IPS-11a (cell line): Measurements from ENCODE around the gene THAP8.
"Not testable (repeated sequence)": the region's sequence is repeated elsewhere in the genome, so short reads cannot be mapped to it uniquely, and the experiment has no call there.

Experiments
- H3K4me3 ChIP-seq: one replicate; pipeline ENCODE4 v1.5.1; 2013; ENCODE audit warnings: low read depth, low read length, control low read depth

THAP8 gene

DNA sequence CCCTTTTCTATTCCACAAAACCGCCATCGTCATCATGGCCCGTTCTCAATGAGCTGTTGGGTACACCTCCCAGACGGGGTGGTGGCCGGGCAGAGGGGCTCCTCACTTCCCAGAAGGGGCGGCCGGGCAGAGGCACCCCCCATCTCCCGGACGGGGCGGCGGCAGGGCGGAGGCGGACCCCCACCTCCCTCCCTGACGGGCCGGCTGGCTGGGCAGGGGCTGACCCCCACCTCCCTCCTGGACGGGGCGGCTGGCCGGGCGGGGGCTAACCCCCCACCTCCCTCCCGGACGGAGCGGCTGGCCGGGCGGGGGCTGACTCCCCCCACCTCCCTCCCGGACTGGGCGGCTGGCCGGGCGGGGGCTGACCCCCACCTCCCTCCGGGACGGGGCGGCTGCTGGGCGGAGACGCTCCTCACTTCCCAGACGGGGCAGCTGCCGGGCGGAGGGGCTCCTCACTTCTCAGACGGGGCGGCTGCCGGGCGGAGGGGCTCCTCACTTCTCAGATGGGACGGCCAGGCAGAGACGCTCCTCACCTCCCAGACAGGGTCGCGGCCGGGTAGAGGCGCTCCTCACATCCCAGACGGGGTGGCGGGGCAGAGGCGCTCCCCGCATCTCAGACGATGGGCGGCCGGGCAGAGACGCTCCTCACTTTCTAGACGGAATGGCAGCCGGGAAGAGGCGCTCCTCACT lies 14.9 kb upstream of the THAP8 start:
- H3K4me3 ChIP-seq: not testable (repeated sequence)

DNA sequence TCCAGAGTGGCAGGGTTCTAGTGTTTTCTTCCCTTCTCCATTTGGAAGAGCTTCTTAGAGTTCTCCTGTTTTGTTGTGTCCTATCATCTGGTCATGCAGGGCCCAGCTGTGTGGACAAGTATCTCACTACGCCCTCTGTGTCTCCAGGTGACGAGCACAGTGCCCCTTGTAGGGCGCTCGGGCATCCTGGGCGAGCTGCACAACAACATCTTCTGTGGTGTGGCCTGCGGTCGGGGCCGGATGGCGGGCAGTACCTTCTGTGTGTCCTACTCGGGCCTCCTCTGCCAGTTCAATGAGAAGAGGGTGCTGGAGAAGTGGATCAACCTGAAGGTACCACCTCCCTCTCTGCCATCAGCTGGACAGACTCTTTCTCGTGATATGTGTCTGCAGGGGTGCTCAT lies 13.6 kb upstream of the THAP8 start:
- H3K4me3 ChIP-seq: no peak overlapping the region

DNA sequence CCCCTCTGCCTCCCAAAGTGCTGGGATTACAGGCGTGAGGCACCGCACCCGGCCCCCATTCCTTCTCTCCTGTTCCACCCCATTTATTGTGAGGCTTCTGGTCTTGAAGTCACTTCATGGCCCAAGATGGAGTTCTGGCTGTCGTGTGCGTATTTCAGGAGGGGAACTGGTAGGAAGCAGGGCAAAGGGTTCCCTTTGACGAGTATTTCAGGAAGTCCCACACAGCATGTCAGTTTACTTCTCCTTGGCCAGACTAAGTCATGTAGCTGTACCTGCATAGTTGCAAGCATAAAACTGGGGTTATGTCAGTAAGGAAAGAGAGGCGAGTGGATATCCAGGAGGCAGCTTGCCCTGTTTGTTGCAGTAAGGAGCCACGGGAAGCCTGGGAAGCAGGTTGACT lies 10.7 kb upstream of the THAP8 start:
- no peak overlapping the region for H3K4me3 ChIP-seq

DNA sequence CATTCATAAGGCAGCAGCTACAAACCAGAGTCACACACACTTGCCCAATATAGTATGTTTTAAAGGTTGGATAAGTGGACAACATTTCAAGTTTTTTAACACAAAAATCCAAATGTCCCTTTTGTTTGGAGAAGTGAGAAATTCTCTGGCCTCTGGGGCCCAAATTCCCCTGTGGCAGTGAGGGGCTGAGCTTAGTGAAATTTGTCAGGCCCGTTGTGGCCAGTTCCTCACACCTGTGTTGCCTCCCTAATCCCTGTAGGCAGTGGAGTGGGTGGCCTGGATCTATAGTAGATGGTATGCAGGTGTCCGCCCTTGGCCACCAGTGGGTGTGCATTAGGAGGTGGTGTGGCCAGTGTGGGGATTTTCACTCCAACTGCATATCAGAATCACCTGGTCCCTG lies 7.3 kb upstream of the THAP8 start:
- H3K4me3 ChIP-seq: no peak overlapping the region

DNA sequence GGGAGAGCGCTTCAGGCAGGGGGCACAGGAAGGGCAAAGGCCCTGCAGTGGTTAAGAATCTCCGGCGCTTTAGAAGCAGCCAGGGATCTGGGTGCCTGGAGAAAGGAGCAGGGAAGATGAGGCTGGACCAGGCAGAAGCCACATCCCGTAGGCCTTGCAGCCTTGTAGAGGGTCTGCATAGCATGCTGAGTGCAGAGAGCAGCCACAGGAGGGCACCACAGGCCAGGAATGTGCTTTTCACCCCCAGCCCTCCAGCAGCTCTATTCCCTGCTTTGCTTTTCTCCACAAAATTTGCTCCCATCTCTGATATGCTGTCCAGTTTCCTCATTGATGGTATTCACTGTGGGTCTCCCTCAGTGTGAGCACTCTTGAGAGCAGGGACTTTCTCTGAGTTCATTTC lies 6.3 kb upstream of the THAP8 start:
- H3K4me3 ChIP-seq: no peak overlapping the region

DNA sequence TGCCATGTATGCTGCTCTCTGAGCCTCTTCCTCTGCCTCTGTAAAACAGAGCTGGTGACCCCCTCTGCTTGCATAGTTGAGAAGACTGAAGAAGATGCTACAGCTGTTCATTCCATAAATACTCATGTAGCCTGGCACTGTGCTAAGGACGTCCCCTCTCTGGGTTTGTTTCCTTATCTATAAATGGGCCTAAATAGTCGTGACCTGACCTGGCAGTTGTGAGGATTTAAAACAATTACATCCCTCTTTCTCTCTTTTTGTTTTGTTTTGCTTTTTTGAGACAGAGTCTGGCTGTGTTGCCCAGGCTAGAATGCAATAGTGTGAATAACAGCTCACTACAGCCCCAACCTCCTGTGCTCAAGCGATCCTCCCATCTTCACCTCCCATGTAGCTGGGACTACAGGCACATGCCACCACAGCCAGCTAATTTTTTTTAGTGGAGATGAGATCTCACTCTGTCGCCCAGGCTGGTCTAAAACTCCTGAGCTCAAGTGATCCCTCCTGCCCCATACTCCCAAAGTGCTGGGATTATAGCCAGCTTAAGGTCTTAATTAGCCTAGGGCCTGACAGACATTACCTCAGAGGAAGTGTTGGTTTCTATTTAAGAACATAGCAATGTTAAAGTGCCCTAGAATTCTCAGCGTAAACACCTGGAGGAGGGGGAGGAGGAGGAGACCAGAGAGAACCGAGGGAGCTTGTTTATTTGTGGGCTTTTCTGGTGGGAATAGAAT lies 5.3 kb upstream of the THAP8 start:
- no peak overlapping the region for H3K4me3 ChIP-seq

DNA sequence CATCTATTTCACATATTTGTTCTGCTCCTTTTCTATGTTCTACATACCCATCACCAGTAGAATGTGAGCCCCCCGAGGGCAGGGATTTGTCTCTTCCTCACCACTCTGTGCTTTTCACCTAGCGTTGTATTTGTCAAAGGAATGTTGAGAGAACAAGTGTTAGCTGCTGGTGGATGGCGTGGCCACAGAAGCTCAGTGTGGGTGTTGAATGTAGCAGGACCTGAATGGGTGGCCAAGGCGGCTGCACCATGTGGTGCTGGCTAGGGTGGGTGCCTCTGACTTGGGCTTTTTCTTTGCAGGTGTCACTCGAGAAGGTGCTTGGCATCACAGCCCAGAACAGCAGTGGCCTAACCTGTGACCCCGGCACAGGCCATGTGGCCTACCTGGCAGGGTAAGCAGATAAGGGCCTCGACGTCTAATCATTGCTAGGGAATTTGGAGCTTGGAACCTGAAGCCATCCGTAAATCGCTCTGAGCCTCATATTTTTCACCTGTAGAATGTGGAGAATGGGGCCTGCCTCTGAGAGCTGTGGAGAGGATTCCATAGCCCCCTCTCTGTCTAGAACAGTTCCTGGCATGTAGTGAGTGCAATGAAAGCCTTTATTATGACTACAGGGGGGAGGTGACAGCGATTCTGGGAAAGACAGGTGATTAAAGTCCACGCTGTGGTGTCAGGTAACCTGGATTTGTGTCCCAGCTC lies 4.5 kb upstream of the THAP8 start:
- no peak overlapping the region for H3K4me3 ChIP-seq

DNA sequence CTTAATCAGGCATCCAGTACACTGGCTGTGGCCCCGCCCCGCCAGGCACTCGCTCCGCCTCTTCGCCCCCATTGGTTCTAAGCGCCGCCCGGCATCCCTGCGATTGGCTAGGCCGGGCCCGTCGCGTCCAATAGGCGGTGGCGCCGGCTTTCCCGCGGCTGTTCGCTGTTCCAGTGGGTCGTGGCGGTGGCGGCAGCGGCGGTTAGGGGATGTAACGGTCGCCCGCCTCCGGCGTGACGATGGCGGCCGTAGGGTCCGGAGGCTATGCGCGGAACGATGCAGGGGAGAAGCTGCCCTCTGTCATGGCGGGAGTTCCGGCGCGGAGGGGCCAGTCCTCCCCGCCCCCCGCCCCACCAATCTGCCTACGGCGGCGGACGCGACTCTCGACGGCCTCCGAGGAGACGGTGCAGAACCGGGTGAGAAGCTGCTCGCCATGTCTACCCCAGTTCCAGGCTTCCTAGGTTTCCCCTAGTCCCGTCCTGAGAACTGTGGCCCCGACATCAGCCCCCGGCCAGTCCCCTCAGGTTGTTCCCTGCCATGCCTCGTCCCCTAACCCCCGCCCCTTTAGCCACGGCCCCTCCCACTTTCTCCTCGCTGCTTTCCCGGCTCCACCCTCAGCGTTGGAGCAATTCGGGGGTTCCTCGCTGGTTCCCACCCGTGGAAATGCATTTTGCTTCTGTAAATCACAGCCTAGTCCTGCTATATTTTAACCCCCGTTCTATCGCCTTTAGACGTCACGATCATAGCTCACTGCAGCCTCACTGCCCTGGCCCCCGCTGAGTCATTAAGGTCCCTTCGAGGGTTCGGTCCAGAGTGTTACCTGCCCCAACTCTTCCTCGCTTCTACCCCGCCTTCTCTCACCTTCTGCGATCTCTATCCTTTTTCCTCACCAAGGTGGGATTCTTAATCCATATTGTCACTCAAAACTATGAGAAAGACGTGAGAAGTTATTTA lies 925 bp upstream of the THAP8 start, which contains the start of gene WDR62:
TSS of gene WDR62 (plus strand) at position 165 of the 954 bp plus-strand sequence. CDS start at position 240, 75 bp downstream.
- peak within 1 kb of the TSS; percentile 79 for H3K4me3 ChIP-seq

DNA sequence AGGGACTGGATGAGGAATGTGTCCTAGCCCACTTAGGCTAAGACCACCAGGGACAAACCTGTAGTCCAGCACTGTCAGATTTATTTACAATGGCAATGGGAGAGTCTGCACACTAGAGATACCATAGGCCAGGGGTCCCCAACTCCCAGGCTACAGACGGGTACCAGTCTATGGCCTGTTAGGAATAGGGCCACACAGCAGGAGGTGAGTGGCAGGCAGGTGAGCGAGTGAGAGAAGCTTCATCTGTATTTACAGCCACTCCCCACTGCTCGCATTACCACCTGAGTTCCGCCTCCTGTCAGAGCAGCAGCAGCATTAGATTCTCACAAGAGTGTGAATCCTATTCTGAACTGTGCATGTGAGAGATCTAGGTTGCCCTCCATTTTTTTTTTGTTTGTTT lies 2.4 kb downstream of the THAP8 start:
- no peak overlapping the region for H3K4me3 ChIP-seq

DNA sequence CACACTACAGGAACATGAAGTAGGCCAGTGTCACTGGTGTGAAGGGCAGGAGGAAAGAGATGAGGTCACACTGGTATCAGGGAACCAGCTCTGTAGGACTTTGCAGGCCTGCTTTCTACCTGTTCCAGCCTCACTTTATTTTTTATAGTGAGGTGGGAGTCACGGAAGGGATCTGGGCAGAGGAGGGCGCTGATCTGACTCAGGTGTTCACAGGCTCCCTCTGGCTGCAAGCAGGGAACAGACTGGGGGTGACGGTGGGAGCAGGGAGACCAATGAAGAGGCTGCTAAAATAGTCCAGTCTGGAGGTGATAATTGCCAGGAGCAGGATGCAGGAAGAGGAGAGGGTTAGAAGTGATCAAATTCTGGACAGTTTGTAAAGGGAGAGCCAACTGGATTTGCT lies 2.8 kb downstream of the THAP8 start:
- H3K4me3 ChIP-seq: no peak overlapping the region

DNA sequence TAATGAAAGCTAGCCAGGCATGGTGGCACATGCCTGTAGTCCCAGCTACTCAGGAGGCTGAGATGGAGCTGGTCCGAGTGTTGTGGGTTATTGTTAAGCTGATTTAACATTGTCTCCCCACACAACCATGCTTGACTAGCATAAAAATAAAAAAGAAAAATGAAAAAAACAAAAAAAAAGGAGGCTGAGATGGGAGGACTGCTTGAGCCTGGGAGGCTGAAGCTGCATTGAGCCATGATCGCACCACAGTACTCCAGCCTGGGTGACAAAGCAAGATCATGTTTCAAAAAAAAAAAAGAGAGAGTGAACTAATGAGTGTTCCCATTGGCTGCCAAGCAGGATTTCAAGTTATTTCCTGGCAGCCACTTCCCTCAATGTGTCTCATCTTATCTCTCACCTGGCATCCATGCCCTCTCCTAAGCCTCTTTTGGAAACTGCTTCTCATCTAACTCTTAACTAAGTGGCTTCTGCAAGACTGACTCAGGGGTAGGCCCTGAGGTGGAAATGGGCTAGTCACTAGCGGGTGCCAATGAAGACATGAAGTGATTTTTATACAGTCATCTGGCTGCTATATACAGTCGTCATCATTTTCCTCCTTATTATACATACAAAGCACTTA lies 4.9 kb downstream of the THAP8 start:
- no peak overlapping the region for H3K4me3 ChIP-seq

DNA sequence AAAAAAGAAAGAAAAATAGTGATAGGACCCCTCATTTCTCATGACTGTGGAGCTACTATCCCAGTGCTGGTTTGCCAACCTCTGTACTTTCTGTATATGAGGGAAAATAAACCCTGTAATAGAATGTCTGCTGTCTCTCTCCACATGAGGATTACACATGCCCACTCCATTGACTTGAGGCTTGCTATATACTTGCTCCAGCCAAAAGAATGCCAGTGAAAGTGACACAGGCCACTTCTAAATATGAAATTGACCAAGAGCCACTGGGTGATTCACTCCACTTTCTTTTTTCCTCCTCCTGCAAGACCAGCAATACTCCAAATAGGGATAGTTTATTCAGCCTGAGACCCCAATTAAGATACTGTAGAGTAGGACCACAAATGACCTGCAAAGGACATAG lies 6.2 kb downstream of the THAP8 start:
- H3K4me3 ChIP-seq: no peak overlapping the region

DNA sequence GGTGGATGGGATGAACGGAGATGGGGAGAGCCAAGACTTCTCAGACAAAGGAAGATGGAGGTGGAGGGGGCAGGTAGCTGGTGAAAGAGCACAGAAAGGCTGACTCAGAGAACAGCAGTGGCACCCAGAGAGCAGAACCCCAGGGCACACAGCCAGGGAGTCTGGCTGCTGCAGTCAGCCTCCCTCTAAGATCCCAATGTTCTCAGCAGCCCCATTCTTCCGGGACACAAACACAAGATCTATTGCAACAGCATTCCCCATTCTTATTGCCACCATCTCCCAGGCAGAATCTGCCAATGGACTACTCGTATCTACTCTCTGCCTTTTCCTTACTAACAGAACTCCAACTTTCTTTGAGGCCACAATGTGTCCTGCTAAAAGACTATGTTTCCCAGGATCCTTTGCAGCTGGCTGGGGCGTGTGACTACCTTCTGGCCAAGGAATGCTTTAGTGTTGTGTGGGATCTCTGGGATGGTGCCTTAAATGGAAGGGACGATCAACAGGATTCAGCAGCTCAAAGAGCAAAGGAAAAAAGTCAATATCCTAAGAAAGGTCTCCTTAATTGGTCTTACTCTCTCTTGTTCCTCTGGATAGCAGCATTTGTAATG lies 7.5 kb downstream of the THAP8 start:
- no peak overlapping the region for H3K4me3 ChIP-seq

DNA sequence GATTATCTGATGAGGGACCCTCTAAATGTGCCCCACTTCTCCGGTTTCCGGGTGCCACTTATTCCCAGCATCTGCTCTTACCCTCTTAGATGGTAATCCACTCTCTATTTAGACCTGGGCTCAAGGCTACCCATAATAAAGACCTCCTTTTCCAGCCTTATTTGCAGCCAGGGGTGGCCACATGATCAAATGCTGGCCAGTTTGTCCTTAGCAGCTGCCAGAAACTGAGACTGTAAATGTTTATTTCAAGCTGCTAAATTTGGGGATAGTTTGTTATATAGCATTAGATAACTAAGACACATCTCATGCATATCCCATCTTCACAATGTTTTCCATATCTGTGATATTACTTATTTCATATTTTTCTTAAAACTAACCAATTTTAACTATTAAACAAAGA lies 10.1 kb downstream of the THAP8 start:
- no peak overlapping the region for H3K4me3 ChIP-seq

DNA sequence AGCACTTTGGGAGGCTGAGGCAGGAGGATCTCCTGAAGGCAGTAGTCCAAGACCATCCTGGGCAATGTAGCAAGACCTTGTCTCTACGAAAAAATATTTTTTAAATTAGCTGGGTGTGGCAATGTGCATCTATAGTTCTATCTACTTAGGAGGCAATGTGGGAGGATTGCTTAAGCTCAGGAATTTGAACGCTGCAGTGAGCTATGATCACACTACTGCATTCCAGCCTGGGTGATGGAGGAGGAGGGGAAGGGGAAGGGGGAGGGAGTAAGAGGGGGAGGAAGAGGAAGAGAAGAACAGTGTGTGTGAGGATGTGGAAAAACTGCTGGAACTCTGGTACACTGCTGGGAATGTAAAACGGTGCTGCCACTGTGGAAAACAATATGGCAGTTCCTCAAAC lies 12.3 kb downstream of the THAP8 start:
- H3K4me3 ChIP-seq: no peak overlapping the region

DNA sequence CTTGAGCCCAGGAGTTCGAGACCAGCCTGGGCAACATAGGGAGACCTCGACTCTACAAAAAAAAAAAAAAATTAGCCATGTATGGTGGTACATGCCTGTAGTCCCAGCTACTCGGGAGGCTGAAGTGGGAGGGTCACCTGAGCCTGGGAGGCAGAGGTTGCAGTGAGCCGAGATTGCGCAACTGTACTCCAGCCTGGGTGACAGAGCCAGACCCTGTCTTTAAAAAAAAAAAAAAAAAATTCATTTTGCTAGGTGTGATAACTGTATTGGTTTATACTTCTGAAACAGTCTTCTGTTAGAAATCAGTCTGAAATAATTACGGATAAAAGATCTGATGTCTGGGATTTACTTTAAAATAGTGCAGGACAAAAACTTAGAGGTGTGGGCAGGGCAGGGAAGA lies 13.0 kb downstream of the THAP8 start:
- H3K4me3 ChIP-seq: not testable (repeated sequence)

DNA sequence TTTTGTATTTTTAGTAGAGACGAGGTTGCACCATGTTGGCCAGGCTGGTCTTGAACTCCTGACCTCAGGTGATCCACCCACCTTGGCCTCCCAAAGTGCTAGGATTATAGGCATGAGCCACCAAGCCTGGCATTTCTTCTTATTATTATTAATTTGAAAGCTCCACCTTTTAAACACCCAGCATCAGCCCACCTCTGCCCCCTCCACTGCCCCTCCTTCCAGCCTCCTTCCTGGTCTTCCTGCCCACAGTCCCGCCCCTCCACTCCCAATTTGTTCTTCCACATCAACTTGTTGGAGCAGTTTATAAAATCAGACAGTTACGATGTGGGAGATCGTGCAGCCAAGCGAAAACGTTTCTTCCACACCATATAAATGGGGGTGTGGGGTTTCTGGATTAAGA lies 13.6 kb downstream of the THAP8 start:
- no peak overlapping the region for H3K4me3 ChIP-seq

DNA sequence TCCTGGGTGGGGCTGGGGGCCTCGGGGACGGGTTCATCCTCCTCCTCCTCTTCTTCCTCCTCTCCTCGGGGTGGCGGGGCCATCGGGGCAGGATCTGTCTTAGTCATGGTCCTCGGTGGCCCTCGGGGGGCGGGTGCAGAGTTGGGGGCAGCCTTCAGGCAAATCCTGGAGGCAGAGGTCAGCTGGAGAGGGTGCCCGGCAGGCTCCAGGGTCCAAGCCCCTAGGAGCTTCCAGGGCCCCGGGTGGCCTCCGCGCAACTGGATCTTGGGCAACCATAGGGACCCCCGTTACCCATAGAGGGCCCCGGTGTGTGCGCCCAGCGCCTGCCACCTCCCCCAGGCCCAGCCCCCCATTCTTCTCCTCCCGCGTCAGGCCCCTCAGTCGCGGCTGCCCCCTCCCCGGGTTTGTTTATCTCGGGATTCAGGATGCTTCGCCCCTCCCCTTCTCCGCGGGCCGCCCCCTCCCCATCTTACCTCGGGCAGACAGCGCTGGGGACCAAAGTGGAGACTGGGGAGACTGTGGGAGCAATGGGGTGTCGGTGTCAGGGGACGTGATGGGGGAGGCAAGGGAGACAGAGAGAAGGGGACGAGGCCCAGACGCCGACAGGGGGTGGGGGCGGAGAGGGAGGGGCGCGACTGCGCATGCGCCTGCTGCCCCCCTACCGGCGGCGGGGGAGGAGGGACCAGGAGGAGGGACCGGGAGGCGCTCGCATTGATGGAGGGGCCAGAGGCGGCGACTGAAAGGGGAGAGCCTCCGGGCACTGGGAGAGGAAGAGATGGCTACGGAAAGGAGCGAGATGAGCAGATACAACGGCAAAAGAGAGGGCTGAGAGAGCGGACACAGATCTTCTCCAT lies 21.6 kb downstream of the THAP8 start, which contains the start of gene CLIP3:
TSS of gene CLIP3 (minus strand) at position 623 of the 854 bp plus-strand sequence. CDS start at position 107, 516 bp downstream.
- peak within 1 kb of the TSS; percentile 22 for H3K4me3 ChIP-seq

DNA sequence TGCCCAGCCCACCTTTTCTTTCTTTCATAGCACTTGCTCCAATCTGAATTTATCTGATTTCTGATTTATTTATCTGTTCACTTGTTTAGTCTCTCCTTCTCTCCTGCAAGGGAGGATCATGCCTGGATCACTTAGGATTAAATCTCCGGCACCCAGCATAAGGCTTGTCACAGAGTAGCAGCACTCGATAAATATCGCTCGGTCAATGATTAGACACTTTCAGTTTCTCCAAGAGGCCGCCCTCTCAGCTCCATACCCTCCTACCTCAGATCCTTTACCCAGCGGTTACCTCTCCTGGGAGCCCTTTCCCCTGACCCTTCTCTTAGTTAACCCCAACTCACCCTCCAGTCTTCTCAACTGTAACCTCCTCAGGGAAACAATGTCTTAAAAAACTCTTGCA lies 22.8 kb downstream of the THAP8 start:
- H3K4me3 ChIP-seq: no peak overlapping the region
